GM11168 (cell line): ENCODE data around the gene KLK1.
"Not testable (repeated sequence)": the region's sequence is repeated elsewhere in the genome, so short reads cannot be mapped to it uniquely, and the experiment has no call there.

Source experiments
- in situ Hi-C: fragments of 300-500 bp; cut with MboI; formaldehyde crosslinking; loops from one replicate; pipeline ENCODE4 v1.12.0; 2022; ENCODE audit warnings: low sequenced_read_pairs; ENCODE audit not compliant: unreplicated experiment

The KLK1 gene

DNA sequence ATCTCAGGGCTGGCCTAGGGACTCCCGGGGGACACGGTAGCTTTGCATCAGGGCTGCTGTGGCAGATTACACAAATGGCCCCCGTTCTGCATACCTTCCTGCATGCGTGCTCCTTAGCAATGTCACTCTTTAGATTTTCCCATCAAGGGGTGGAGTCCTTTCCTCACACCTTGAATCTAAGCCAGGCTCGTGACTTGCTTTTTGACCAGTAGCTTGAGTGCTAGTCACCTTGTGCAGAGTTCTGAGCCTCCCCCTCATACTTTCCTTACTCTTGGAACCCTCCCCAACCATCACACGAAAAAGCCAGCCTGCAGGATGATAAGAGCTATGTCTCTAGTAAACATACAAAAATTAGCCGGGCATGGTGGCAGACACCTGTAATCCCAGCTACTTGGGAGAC is 50.1 kb downstream of the KLK1 start:
- in situ Hi-C loops: not testable (repeated sequence)

- in situ Hi-C loops: not testable (repeated sequence)
Measured at GRCh38 chr19:50772912-50773311, 50.7 kb downstream of the KLK1 start.

DNA sequence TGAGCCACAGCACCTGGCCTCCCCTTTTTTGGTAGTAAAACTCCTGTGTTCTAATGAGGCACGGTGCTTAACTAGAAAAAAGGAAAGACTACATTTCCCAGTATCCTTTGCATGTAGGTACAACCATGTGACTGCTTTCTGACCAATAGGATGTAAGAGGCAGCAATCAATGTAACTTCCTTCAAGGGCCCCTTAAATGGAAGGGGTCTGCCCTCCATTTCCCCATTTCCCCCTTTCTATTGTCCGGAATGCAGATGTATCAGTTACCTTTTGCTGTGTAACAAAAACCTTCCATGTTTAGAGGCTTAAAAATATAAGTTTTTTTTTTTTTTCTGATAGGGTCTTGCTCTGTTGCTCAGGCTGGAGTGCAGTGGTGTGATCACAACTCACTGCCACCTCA is 51.1 kb downstream of the KLK1 start:
- in situ Hi-C loops: no loop called here

- in situ Hi-C loops: no loop called here
Measured at GRCh38 chr19:50770888-50771287, 52.7 kb downstream of the KLK1 start.

GRCh38 chr19:50770164-50770563 is 53.4 kb downstream of the KLK1 start, which contains the start of gene GPR32:
Gene GPR32 (plus strand): TSS chr19:50770464. CDS start chr19:50770601, 137 bp downstream.
- in situ Hi-C loops: not testable (repeated sequence)
